Liver (tissue), 9 donors: ENCODE data around the gene KLHL12. TPM values are rescaled to one million over a fixed set of nuclear protein-coding genes. Genes with fewer than 3 reads are reported as not detected.
"Not testable (repeated sequence)": the region's sequence is repeated elsewhere in the genome, so short reads cannot be mapped to it uniquely, and the experiment has no call there.

ENCODE experiments used
- DNase-seq: peaks from one replicate; pipeline ENCODE4 v3.0.0-alpha.2; 2017; ENCODE audit warnings: low spot score
- H3K27ac ChIP-seq, 2 donors: one replicate each; pipeline ENCODE4 v1.7.0; 2013; ENCODE audit warnings: inconsistent platforms in 2 of 2, low read length in 2 of 2, control low read depth in 1 of 2, low read depth in 1 of 2, mild to moderate bottlenecking in 1 of 2
- H3K27me3 ChIP-seq, 4 donors: one replicate each; pipeline versions ENCODE4 v1.6.1 to v1.7.0; 2013; ENCODE audit warnings: low read length in 3 of 4, inconsistent platforms in 1 of 4, mild to moderate bottlenecking in 1 of 4, moderate library complexity in 1 of 4; ENCODE audit not compliant: control insufficient read depth in 4 of 4, insufficient read depth in 4 of 4
- H3K36me3 ChIP-seq, 4 donors: one replicate each; pipeline versions ENCODE4 v1.6.1 to v1.7.0; 2013; ENCODE audit warnings: low read length in 3 of 4, mild to moderate bottlenecking in 3 of 4, low read depth in 1 of 4, moderate library complexity in 1 of 4; ENCODE audit not compliant: control insufficient read depth in 4 of 4, insufficient read depth in 3 of 4
- H3K4me1 ChIP-seq, 4 donors: one replicate each; pipeline versions ENCODE4 v1.6.1 to v1.7.0; 2013; ENCODE audit warnings: low read length in 3 of 4, mild to moderate bottlenecking in 3 of 4, moderate library complexity in 1 of 4; ENCODE audit not compliant: control insufficient read depth in 4 of 4, insufficient read depth in 4 of 4
- H3K4me3 ChIP-seq, 3 donors: one replicate each; pipeline versions ENCODE4 v1.6.1 to v1.7.0; 2013; ENCODE audit warnings: low read length in 3 of 3, control low read depth in 1 of 3, low read depth in 1 of 3, mild to moderate bottlenecking in 1 of 3
- H3K9ac ChIP-seq, 2 donors: one replicate each; pipeline ENCODE4 v1.7.0; 2013; ENCODE audit warnings: low read length in 2 of 2, mild to moderate bottlenecking in 2 of 2, moderate library complexity in 2 of 2, control low read depth in 1 of 2, low read depth in 1 of 2
- H3K9me3 ChIP-seq, 4 donors: one replicate each; pipeline versions ENCODE4 v1.6.1 to v1.7.0; 2013; ENCODE audit warnings: low read length in 3 of 4; ENCODE audit not compliant: control insufficient read depth in 4 of 4
- EGR1 ChIP-seq, 2 donors: IDR thresholded peaks; 2 replicates each; pipeline ENCODE4 v1.6.1; 2016 to 2018; ENCODE audit warnings: antibody characterized with exemption in 2 of 2, low read depth in 2 of 2
- FOXA2 ChIP-seq: IDR thresholded peaks from 2 replicates; pipeline ENCODE4 v1.6.1; 2016; ENCODE audit warnings: antibody characterized with exemption
- GABPA ChIP-seq, 2 donors: IDR thresholded peaks in 1 of 2; conservative IDR thresholded peaks in 1 of 2; 2 replicates each; pipeline ENCODE4 v1.6.1; 2016; ENCODE audit warnings: antibody characterized with exemption in 2 of 2, mild to moderate bottlenecking in 1 of 2, moderate library complexity in 1 of 2
- HNF4A ChIP-seq, 2 donors: conservative IDR thresholded peaks; 2 replicates each; pipeline ENCODE4 v1.6.1; 2016; ENCODE audit warnings: antibody characterized with exemption in 2 of 2, mild to moderate bottlenecking in 2 of 2
- JUND ChIP-seq, 2 donors: IDR thresholded peaks; 2 replicates each; pipeline ENCODE4 v1.6.1; 2016; ENCODE audit warnings: antibody characterized with exemption in 2 of 2
- MAX ChIP-seq: IDR thresholded peaks from 2 replicates; pipeline ENCODE4 v1.6.1; 2016; ENCODE audit warnings: antibody characterized with exemption
- NR2F2 ChIP-seq: IDR thresholded peaks from 2 replicates; pipeline ENCODE4 v1.6.1; 2016; ENCODE audit warnings: antibody characterized with exemption
- RAD21 ChIP-seq, 2 donors: IDR thresholded peaks; 2 replicates each; pipeline ENCODE4 v1.6.1; 2016; ENCODE audit warnings: antibody characterized with exemption in 2 of 2, mild to moderate bottlenecking in 2 of 2
- RXRA ChIP-seq, 2 donors: IDR thresholded peaks; 2 replicates each; pipeline ENCODE4 v1.6.1; 2017 to 2018; ENCODE audit warnings: antibody characterized with exemption in 2 of 2, mild to moderate bottlenecking in 1 of 2
- SP1 ChIP-seq: IDR thresholded peaks from 2 replicates; pipeline ENCODE4 v1.6.1; 2018; ENCODE audit warnings: antibody characterized with exemption, mild to moderate bottlenecking
- TAF1 ChIP-seq: conservative IDR thresholded peaks from 2 replicates; pipeline ENCODE4 v1.6.1; 2016; ENCODE audit warnings: antibody characterized with exemption, mild to moderate bottlenecking
- YY1 ChIP-seq: IDR thresholded peaks from 2 replicates; pipeline ENCODE4 v1.6.1; 2016; ENCODE audit warnings: antibody characterized with exemption, mild to moderate bottlenecking
- ZBTB33 ChIP-seq: IDR thresholded peaks from 2 replicates; pipeline ENCODE4 v1.6.1; 2016; ENCODE audit warnings: antibody characterized with exemption
- WGBS: extraction: QIAGEN DNeasy Blood & Tissue Kit; methylation state at CpG from one replicate; pipeline ENCODE4 v1.1.7; 2013; 5-methylcytosine and 5-hydroxymethylcytosine counted together
- polyA plus RNA-seq, 2 donors: library from polyadenylated mRNA; stranded (reverse) in 1 of 2; unstranded in 1 of 2; fragments of 200-250 nt in 1 of 2; fragments of >200 nt in 1 of 2; fragmentation: Nextera tagmentation in 1 of 2; extraction: Ambion mirVana in 1 of 2; gene quantifications; one replicate each; pipeline versions ENCODE4 v1.2.1 to v1.2.3, GENCODE V29; 2013 to 2015
- total RNA-seq, 2 donors: library from RNA; depleted of rRNA; stranded (reverse); fragments of >200 nt; gene quantifications; one replicate each; pipeline ENCODE4 v1.2.3, GENCODE V29; 2014
- TF ChIP-seq, protein P1 (sequence below): fragments of 150-350 bp; IDR thresholded peaks from 2 replicates; pipeline ENCODE4 v1.5.1; 2017; ENCODE audit warnings: improper control_type of control experiment, low read depth, low read length; ENCODE audit not compliant: missing input control
- TF ChIP-seq, protein P2 (sequence below): IDR thresholded peaks from 2 replicates; pipeline ENCODE4 v1.6.1; 2016; ENCODE audit warnings: antibody characterized with exemption, mild to moderate bottlenecking
- TF ChIP-seq, protein P3 (sequence below): IDR thresholded peaks from 2 replicates; pipeline ENCODE4 v1.6.1; 2016; ENCODE audit warnings: antibody characterized with exemption
- donor health status: healthy.
- donor health status: healthy.
- donor health status: healthy.
- donor health status: healthy.
- donor health status: healthy.

Gene KLHL12
- total and polyA plus RNA-seq, 4 donors, result 7.2 to 17.5 (median 10.4) TPM

DNA sequence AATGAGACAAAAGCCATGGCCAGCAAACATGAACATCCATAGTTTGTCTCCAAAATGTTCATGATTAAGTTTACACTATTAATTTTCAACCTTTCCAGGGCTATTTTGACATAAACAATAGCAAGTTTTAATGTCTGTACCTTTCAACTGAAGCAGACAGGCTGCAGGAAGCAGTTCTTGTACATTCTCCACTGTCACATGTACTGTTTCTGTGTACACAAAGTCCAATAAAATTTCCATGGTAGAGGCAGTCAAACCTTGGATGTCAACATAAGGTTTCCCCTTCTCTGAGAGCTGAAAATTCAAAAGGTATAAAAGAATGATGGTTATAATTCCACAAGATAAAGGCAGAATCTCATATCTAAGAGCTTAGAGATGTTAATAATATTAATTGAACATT, 7.4 kb downstream of the KLHL12 start:
- Histone ChIP-seq H3K9ac (no peak overlapping the region), H3K27ac (no peak overlapping the region), H3K36me3 (peaks cover 9 to 51% (median 35%) of the 10 kb centered on the region in 4 donors), H3K27me3 (no peaks in the 10 kb centered on the region), H3K9me3 (no peaks in the 10 kb centered on the region), H3K4me3 (no peak overlapping the region), H3K4me1 (no peaks in the 10 kb centered on the region)
- no peak for DNase-seq
- no peak for TF ChIP-seq YY1
- no peak for TF ChIP-seq GABPA (IDR thresholded peaks at IDR 0.05 in 1 of 2, conservative IDR thresholded peaks at IDR 0.05 in 1 of 2)
- TF ChIP-seq, protein P1, sequence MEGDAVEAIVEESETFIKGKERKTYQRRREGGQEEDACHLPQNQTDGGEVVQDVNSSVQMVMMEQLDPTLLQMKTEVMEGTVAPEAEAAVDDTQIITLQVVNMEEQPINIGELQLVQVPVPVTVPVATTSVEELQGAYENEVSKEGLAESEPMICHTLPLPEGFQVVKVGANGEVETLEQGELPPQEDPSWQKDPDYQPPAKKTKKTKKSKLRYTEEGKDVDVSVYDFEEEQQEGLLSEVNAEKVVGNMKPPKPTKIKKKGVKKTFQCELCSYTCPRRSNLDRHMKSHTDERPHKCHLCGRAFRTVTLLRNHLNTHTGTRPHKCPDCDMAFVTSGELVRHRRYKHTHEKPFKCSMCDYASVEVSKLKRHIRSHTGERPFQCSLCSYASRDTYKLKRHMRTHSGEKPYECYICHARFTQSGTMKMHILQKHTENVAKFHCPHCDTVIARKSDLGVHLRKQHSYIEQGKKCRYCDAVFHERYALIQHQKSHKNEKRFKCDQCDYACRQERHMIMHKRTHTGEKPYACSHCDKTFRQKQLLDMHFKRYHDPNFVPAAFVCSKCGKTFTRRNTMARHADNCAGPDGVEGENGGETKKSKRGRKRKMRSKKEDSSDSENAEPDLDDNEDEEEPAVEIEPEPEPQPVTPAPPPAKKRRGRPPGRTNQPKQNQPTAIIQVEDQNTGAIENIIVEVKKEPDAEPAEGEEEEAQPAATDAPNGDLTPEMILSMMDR, result no peak
- no peak for TF ChIP-seq RAD21 (IDR thresholded peaks at IDR 0.05)
- TF ChIP-seq MAX, result no peak
- TF ChIP-seq SP1, result no peak
- TF ChIP-seq TAF1, result no peak
- no peak for TF ChIP-seq FOXA2
- no peak for TF ChIP-seq NR2F2

DNA sequence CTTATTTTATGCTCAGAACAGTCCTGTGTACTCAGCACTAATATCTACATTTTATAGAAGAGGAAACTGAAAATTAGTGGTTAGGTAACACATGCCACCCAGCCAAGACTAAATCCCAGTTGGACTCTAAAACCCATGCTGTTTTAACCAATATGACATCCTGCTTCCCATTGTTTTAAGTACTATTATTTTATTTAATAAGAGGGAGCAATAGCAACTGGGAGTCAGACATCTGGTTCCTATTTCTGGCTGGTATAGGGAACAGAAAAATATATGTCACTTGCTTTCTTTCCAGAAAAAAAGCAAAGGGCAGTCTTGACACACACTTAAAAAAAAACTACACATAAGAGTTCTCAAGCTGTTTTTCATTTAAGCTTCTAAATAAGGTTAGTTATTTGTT, 11.9 kb downstream of the KLHL12 start:
- DNase-seq, result no peak
- no peak overlapping the region for H3K4me3 ChIP-seq
- peaks cover 14 to 73% (median 51%) of the 10 kb centered on the region in 4 donors for H3K36me3 ChIP-seq
- no peaks in the 10 kb centered on the region for H3K4me1 ChIP-seq
- no peak overlapping the region for H3K9ac ChIP-seq
- H3K27me3 ChIP-seq, result no peaks in the 10 kb centered on the region
- no peak overlapping the region for H3K27ac ChIP-seq
- no peak for TF ChIP-seq ZBTB33
- no peak for TF ChIP-seq SP1
- no peak for TF ChIP-seq RXRA (IDR thresholded peaks at IDR 0.05)
- no peak for TF ChIP-seq FOXA2
- TF ChIP-seq, protein P2, sequence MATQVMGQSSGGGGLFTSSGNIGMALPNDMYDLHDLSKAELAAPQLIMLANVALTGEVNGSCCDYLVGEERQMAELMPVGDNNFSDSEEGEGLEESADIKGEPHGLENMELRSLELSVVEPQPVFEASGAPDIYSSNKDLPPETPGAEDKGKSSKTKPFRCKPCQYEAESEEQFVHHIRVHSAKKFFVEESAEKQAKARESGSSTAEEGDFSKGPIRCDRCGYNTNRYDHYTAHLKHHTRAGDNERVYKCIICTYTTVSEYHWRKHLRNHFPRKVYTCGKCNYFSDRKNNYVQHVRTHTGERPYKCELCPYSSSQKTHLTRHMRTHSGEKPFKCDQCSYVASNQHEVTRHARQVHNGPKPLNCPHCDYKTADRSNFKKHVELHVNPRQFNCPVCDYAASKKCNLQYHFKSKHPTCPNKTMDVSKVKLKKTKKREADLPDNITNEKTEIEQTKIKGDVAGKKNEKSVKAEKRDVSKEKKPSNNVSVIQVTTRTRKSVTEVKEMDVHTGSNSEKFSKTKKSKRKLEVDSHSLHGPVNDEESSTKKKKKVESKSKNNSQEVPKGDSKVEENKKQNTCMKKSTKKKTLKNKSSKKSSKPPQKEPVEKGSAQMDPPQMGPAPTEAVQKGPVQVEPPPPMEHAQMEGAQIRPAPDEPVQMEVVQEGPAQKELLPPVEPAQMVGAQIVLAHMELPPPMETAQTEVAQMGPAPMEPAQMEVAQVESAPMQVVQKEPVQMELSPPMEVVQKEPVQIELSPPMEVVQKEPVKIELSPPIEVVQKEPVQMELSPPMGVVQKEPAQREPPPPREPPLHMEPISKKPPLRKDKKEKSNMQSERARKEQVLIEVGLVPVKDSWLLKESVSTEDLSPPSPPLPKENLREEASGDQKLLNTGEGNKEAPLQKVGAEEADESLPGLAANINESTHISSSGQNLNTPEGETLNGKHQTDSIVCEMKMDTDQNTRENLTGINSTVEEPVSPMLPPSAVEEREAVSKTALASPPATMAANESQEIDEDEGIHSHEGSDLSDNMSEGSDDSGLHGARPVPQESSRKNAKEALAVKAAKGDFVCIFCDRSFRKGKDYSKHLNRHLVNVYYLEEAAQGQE, result no peak
- TF ChIP-seq GABPA (IDR thresholded peaks at IDR 0.05 in 1 of 2, conservative IDR thresholded peaks at IDR 0.05 in 1 of 2), result no peak
- no peak for TF ChIP-seq JUND (IDR thresholded peaks at IDR 0.05)
- TF ChIP-seq MAX, result no peak
- TF ChIP-seq EGR1 (IDR thresholded peaks at IDR 0.05; ENCODE audit: low read depth in 2 of 2), result no peak
- TF ChIP-seq TAF1, result no peak
- no peak for TF ChIP-seq YY1
- no peak for TF ChIP-seq HNF4A (conservative IDR thresholded peaks at IDR 0.05)
- TF ChIP-seq RAD21 (IDR thresholded peaks at IDR 0.05), result no peak
- TF ChIP-seq, protein P3, sequence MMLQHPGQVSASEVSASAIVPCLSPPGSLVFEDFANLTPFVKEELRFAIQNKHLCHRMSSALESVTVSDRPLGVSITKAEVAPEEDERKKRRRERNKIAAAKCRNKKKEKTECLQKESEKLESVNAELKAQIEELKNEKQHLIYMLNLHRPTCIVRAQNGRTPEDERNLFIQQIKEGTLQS, result no peak
- no peaks in the 10 kb centered on the region for H3K9me3 ChIP-seq

- H3K9me3 ChIP-seq, DNase-seq, H3K4me3 ChIP-seq, H3K27me3 ChIP-seq, H3K4me1 ChIP-seq, H3K27ac ChIP-seq, H3K9ac ChIP-seq: not testable (repeated sequence)
- WGBS, result 95% methylated on average over 4 of the region's 4 CpGs
- peaks cover 13 to 66% (median 48%) of the 10 kb centered on the region in 4 donors for H3K36me3 ChIP-seq
These were observed 14.6 kb downstream of the KLHL12 start for GRCh38 chr1:202912476-202912875.
